A673 (cell line): Measurements from ENCODE around the gene TEKT4. TPM values are rescaled to one million over a fixed set of nuclear protein-coding genes. Genes with fewer than 3 reads are reported as not detected.
"Not testable (repeated sequence)": the region's sequence is repeated elsewhere in the genome, so short reads cannot be mapped to it uniquely, and the experiment has no call there.

Experiments used
- BruUV-seq: library from RNA; stranded (reverse); fragments of 400-500 nt; replicated peaks from 2 replicates; lab custom pipeline; 2021; lab: Mats Ljungman, UMichigan
- CTCF ChIA-PET: fragments of 300-600 bp; sonication (Branson Sonifier 250); formaldehyde crosslinking; loops from one replicate; lab custom pipeline; 2022; ENCODE audit warnings: antibody characterized with exemption; lab: Charles Lee
- POLR2A ChIA-PET: fragments of 300-600 bp; sonication (Branson Sonifier 250); formaldehyde crosslinking; loops from one replicate; lab custom pipeline; 2022; ENCODE audit warnings: antibody characterized with exemption; ENCODE audit not compliant: low non-redundant PET; lab: Charles Lee
- DNase-seq: peaks from one replicate; pipeline ENCODE4 v3.0.0-alpha.2; 2015; ENCODE audit warnings: low spot score
- H3K27ac ChIP-seq: fragments of 200-600 bp; sonication (generic); 2 replicates; pipeline ENCODE4 v1.5.1; 2016; ENCODE audit warnings: mixed run types, low read depth, mild to moderate bottlenecking, mixed read lengths, antibody characterized with exemption, low read length; ENCODE audit not compliant: poor library complexity, severe bottlenecking
- H3K27me3 ChIP-seq: fragments of 200-600 bp; sonication (generic); replicated peaks from 2 replicates; pipeline ENCODE4 v1.6.1; 2017; ENCODE audit warnings: mixed run types, low read depth, mild to moderate bottlenecking, mixed read lengths, antibody characterized with exemption, low read length; ENCODE audit not compliant: insufficient read depth, poor library complexity
- H3K36me3 ChIP-seq: fragments of 200-600 bp; sonication (generic); 2 replicates; pipeline ENCODE4 v1.6.1; 2016; ENCODE audit warnings: mixed run types, mild to moderate bottlenecking, mixed read lengths, antibody characterized with exemption, low read length; ENCODE audit not compliant: insufficient read depth, poor library complexity, severe bottlenecking
- H3K4me1 ChIP-seq: fragments of 200-600 bp; sonication (generic); 2 replicates; pipeline ENCODE4 v1.6.1; 2017; ENCODE audit warnings: mixed run types, mild to moderate bottlenecking, mixed read lengths, antibody characterized with exemption, low read length; ENCODE audit not compliant: insufficient read depth, poor library complexity, severe bottlenecking
- H3K4me3 ChIP-seq: fragments of 200-600 bp; sonication (generic); 2 replicates; pipeline ENCODE4 v1.5.1; 2016; ENCODE audit warnings: low read depth, mixed run types, mild to moderate bottlenecking, mixed read lengths, low read length; ENCODE audit not compliant: poor library complexity, severe bottlenecking
- H3K9me3 ChIP-seq: fragments of 200-600 bp; sonication (generic); 2 replicates; pipeline ENCODE4 v1.6.1; 2016; ENCODE audit warnings: mixed run types, low read depth, mild to moderate bottlenecking, mixed read lengths, antibody characterized with exemption, low read length; ENCODE audit not compliant: poor library complexity, severe bottlenecking
- EZH2 ChIP-seq: fragments of 200-600 bp; sonication (generic); IDR thresholded peaks from 2 replicates; pipeline ENCODE4 v1.6.1; 2017; ENCODE audit warnings: borderline replicate concordance, low read depth, mild to moderate bottlenecking, mixed read lengths, antibody characterized with exemption, low read length; ENCODE audit not compliant: poor library complexity, severe bottlenecking
- intact Hi-C: fragments of 100-400 bp; cut with micrococcal nuclease; formaldehyde crosslinking; loops from one replicate; pipeline ENCODE4 v1.10.0; 2022; ENCODE audit not compliant: unreplicated experiment
- total RNA-seq: library from RNA; stranded (reverse); gene quantifications from 2 replicates; pipeline ENCODE4 v1.2.3, GENCODE V29; 2021
- TF ChIP-seq, protein P1 (sequence below): fragments of 300-800, 200-600 bp; sonication (generic); conservative IDR thresholded peaks from 2 replicates; pipeline ENCODE4 v1.5.1; 2017; ENCODE audit warnings: low read depth, mild to moderate bottlenecking, antibody characterized with exemption, low read length, moderate library complexity, mixed read lengths

TEKT4 gene
- total RNA-seq, 1 experiment from 2014 or later: not detected

DNA sequence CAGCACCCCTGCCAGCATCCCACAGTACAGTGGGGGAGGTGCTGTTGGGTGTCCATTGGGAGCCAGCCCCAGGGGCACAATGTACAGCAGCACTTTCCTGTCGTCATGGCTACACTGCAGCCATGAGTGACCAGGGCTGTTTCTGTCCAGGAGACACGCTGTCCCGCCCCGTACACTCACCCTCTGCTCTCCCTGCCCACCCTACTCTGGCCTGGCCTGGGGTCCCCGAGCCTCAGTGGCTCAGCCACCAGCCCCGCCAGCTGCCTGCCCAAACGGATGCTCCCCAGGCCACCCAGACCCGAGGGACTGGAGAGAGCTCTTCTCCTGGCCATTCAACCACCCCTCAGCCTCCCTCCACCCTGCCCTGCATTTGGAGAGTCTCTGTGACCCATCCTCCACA, 9.3 kb downstream of the TEKT4 start:
- no TSS peak for BruUV-seq
- H3K9me3 ChIP-seq: no peaks in the 10 kb centered on the region
- H3K4me1 ChIP-seq: no peaks in the 10 kb centered on the region
- no peak overlapping the region for H3K4me3 ChIP-seq
- H3K27ac ChIP-seq: no peak overlapping the region
- intact Hi-C loops: no loop called here
- H3K36me3 ChIP-seq: no peaks in the 10 kb centered on the region
- ChIA-PET POLR2A (no interaction called here), CTCF (no interaction called here)
- TF ChIP-seq, protein P1, sequence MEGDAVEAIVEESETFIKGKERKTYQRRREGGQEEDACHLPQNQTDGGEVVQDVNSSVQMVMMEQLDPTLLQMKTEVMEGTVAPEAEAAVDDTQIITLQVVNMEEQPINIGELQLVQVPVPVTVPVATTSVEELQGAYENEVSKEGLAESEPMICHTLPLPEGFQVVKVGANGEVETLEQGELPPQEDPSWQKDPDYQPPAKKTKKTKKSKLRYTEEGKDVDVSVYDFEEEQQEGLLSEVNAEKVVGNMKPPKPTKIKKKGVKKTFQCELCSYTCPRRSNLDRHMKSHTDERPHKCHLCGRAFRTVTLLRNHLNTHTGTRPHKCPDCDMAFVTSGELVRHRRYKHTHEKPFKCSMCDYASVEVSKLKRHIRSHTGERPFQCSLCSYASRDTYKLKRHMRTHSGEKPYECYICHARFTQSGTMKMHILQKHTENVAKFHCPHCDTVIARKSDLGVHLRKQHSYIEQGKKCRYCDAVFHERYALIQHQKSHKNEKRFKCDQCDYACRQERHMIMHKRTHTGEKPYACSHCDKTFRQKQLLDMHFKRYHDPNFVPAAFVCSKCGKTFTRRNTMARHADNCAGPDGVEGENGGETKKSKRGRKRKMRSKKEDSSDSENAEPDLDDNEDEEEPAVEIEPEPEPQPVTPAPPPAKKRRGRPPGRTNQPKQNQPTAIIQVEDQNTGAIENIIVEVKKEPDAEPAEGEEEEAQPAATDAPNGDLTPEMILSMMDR: no peak
- TF ChIP-seq EZH2: no peak
- DNase-seq: no peak
- peaks cover 13% of the 10 kb centered on the region for H3K27me3 ChIP-seq

- Histone ChIP-seq H3K27ac (no peak overlapping the region), H3K9me3 (no peaks in the 10 kb centered on the region), H3K36me3 (no peaks in the 10 kb centered on the region), H3K4me1 (no peaks in the 10 kb centered on the region), H3K4me3 (no peak overlapping the region), H3K27me3 (peaks cover 13% of the 10 kb centered on the region)
- intact Hi-C loops: no loop called here
- POLR2A ChIA-PET: no interaction called here
- DNase-seq: no peak
- CTCF ChIA-PET: no interaction called here
- no TSS peak for BruUV-seq
- TF ChIP-seq EZH2: no peak
- TF ChIP-seq, protein P1: no peak
Observed at GRCh38 chr2:94881070-94881469, 9.8 kb downstream of the TEKT4 start.

- intact Hi-C loops: no loop called here
- POLR2A ChIA-PET: interaction anchor here (0.7 kb wide), 1 partner anchor 663 kb away, joined by 3 read pairs; no protein-coding TSS in a partner anchor
- H3K4me3 ChIP-seq: no peak overlapping the region
- no peaks in the 10 kb centered on the region for H3K4me1 ChIP-seq
- TF ChIP-seq EZH2: no peak
- TF ChIP-seq, protein P1: no peak
- CTCF ChIA-PET: no interaction called here
- peaks cover 44% of the 10 kb centered on the region for H3K27me3 ChIP-seq
- DNase-seq: no peak
- H3K36me3 ChIP-seq: no peaks in the 10 kb centered on the region
- no TSS peak for BruUV-seq
- no peak overlapping the region for H3K27ac ChIP-seq
- no peaks in the 10 kb centered on the region for H3K9me3 ChIP-seq
Observed at GRCh38 chr2:94890234-94890633, 19.0 kb downstream of the TEKT4 start.

DNA sequence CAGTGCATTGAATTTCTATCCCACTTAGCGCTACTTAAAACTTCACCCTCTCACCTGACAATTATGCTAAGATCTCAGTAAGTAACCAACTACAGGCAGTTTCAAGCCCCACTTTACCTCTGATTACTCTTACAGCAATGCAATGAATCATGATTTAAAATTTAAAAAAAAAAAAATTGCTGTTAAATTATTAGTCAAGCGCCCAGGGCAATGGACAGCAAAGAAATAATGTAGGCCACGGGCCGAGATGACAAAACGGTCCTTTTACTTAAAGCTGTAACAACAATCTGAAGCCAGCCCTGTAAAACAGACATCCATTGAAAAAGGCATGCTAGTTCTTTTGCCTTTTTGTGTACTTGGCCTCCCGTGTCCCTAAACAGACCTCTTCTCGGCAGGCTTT, 24.0 kb downstream of the TEKT4 start:
- DNase-seq, H3K4me1 ChIP-seq, POLR2A ChIA-PET, intact Hi-C loops, H3K9me3 ChIP-seq, H3K4me3 ChIP-seq, H3K36me3 ChIP-seq, H3K27ac ChIP-seq, BruUV-seq: not testable (repeated sequence)
- CTCF ChIA-PET: interaction anchor here (0.6 kb wide), 1 partner anchor 676 kb away, joined by 5 read pairs; no protein-coding TSS in a partner anchor
- peaks cover 31% of the 10 kb centered on the region for H3K27me3 ChIP-seq

- H3K27ac ChIP-seq, H3K4me1 ChIP-seq, BruUV-seq, POLR2A ChIA-PET, H3K9me3 ChIP-seq, intact Hi-C loops, CTCF ChIA-PET, H3K4me3 ChIP-seq, DNase-seq, H3K27me3 ChIP-seq, H3K36me3 ChIP-seq: not testable (repeated sequence)
Observed at GRCh38 chr2:94906976-94907375, 35.7 kb downstream of the TEKT4 start.
